KOPT-K1 (cell line): ENCODE measurements around the gene ADGRG1.

Experiments
- H3K27ac ChIP-seq: fragments of 200-600 bp; sonication (generic); 2 replicates; pipeline ENCODE4 v1.5.1; 2016; ENCODE audit warnings: antibody characterized with exemption, mild to moderate bottlenecking, low read depth, low read length; ENCODE audit not compliant: poor library complexity, severe bottlenecking
- H3K36me3 ChIP-seq: fragments of 200-600 bp; sonication (generic); 2 replicates; pipeline ENCODE4 v1.5.1; 2017; ENCODE audit warnings: antibody characterized with exemption, mild to moderate bottlenecking, low read length, moderate library complexity; ENCODE audit not compliant: insufficient read depth
- H3K9me3 ChIP-seq: fragments of 200-600 bp; sonication (generic); 2 replicates; pipeline ENCODE4 v1.5.1; 2017; ENCODE audit warnings: antibody characterized with exemption, low read length, mild to moderate bottlenecking; ENCODE audit not compliant: insufficient read depth, poor library complexity, severe bottlenecking

The ADGRG1 gene

GRCh38 chr16:57656342-57656955 lies 28.0 kb downstream of the ADGRG1 start:
- Histone ChIP-seq H3K27ac (no peak overlapping the region), H3K36me3 (peaks cover 99% of the 10 kb centered on the region), H3K9me3 (no peaks in the 10 kb centered on the region)

GRCh38 chr16:57657228-57657627 lies 28.8 kb downstream of the ADGRG1 start:
- H3K36me3 ChIP-seq, result peaks cover 99% of the 10 kb centered on the region
- no peak overlapping the region for H3K27ac ChIP-seq
- no peaks in the 10 kb centered on the region for H3K9me3 ChIP-seq

DNA sequence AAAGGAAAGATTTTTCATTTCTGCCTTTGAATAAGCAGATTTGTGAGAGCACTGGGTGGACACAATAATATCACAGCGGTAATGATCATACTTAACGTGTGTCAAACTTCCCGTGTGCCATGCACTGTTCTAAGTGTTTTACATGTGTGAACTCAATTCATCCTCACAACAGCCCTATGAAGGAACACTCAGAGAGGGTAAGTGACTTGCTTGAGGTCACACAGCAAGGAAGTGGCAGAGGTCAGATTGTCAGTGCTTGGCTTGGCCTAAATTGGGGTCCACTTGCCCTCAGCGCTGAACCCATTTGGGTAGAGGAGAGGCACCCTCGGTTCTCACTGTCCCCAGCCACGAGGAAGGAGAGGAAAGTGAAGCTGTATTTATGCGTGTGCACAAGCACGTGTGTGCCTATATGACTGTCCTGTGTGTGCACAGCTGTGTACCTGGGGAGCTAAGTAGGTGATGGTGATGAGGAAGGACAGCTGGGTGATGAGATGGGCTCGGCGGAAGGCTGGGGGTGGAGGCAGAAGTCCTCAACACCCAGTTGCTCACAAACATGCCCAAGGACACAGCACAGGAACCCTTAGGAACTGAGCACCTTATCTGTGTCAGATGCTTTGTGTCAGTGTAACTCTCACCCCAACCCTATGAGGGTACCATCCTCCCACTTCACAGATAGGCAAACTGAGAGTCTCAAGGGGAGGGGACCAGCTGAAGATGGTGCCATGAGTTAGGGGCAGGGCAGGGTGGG lies 29.9 kb downstream of the ADGRG1 start:
- Histone ChIP-seq H3K27ac (no peak overlapping the region), H3K9me3 (no peaks in the 10 kb centered on the region), H3K36me3 (peaks cover 99% of the 10 kb centered on the region)

- H3K36me3 ChIP-seq, result peaks cover 99% of the 10 kb centered on the region
- no peaks in the 10 kb centered on the region for H3K9me3 ChIP-seq
- H3K27ac ChIP-seq, result no peak overlapping the region
These were observed 30.6 kb downstream of the ADGRG1 start for GRCh38 chr16:57658878-57659674.

DNA sequence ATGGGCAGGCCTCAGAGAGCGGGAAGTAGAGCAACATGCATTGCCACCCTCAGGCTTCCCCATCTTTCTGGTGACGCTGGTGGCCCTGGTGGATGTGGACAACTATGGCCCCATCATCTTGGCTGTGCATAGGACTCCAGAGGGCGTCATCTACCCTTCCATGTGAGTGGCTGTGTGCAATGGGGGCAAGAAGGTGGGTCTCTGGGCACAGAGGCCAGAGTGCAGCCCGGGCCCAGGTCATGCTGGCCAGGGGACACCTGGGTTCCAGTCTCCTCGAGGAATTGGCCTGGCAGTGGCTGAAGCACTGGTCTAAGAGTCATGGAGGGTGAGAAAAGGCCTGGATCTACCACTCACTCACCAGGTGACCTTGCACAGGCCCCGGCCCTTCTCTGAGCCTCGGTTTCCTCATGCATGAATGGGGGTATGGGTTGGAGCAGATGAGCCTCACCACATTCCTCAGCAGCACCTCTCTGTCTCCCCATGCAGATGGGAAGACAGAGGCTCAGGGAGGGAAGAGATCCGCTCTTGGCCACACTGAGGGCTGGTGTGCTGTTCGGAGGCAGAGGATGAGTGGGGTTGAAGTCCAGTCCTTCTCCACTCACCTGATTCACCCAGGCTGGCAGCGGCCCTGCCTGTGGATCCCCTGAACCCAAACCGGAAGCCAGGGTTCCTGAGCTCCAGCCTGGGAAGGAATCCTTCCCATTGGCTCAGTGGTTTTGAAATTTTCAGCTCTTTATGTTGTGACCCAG lies 32.5 kb downstream of the ADGRG1 start:
- no peak overlapping the region for H3K27ac ChIP-seq
- H3K36me3 ChIP-seq, result peaks cover 96% of the 10 kb centered on the region
- no peaks in the 10 kb centered on the region for H3K9me3 ChIP-seq

DNA sequence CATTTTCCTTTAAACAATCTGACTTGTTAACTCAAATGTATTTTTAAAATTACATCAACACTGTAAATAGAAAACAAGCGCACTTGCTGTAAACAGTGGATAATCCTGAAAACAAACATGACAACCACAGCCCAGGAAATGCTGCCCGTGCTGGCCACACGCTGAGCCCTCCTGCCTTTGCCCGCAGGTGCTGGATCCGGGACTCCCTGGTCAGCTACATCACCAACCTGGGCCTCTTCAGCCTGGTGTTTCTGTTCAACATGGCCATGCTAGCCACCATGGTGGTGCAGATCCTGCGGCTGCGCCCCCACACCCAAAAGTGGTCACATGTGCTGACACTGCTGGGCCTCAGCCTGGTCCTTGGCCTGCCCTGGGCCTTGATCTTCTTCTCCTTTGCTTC lies 33.1 kb downstream of the ADGRG1 start:
- H3K36me3 ChIP-seq, result peaks cover 89% of the 10 kb centered on the region
- no peak overlapping the region for H3K27ac ChIP-seq
- H3K9me3 ChIP-seq, result no peaks in the 10 kb centered on the region

GRCh38 chr16:57661936-57662906 lies 33.8 kb downstream of the ADGRG1 start:
- H3K9me3 ChIP-seq, result no peaks in the 10 kb centered on the region
- no peak overlapping the region for H3K27ac ChIP-seq
- peaks cover 82% of the 10 kb centered on the region for H3K36me3 ChIP-seq

DNA sequence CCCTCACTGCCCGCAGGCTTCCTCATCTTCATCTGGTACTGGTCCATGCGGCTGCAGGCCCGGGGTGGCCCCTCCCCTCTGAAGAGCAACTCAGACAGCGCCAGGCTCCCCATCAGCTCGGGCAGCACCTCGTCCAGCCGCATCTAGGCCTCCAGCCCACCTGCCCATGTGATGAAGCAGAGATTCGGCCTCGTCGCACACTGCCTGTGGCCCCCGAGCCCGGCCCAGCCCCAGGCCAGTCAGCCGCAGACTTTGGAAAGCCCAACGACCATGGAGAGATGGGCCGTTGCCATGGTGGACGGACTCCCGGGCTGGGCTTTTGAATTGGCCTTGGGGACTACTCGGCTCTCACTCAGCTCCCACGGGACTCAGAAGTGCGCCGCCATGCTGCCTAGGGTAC lies 35.0 kb downstream of the ADGRG1 start:
- H3K27ac ChIP-seq, result no peak overlapping the region
- H3K9me3 ChIP-seq, result no peaks in the 10 kb centered on the region
- H3K36me3 ChIP-seq, result peaks cover 71% of the 10 kb centered on the region

DNA sequence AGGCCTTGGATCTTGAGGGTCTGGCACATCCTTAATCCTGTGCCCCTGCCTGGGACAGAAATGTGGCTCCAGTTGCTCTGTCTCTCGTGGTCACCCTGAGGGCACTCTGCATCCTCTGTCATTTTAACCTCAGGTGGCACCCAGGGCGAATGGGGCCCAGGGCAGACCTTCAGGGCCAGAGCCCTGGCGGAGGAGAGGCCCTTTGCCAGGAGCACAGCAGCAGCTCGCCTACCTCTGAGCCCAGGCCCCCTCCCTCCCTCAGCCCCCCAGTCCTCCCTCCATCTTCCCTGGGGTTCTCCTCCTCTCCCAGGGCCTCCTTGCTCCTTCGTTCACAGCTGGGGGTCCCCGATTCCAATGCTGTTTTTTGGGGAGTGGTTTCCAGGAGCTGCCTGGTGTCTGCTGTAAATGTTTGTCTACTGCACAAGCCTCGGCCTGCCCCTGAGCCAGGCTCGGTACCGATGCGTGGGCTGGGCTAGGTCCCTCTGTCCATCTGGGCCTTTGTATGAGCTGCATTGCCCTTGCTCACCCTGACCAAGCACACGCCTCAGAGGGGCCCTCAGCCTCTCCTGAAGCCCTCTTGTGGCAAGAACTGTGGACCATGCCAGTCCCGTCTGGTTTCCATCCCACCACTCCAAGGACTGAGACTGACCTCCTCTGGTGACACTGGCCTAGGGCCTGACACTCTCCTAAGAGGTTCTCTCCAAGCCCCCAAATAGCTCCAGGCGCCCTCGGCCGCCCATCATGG lies 35.7 kb downstream of the ADGRG1 start:
- H3K9me3 ChIP-seq, result no peaks in the 10 kb centered on the region
- H3K27ac ChIP-seq, result no peak overlapping the region
- H3K36me3 ChIP-seq, result peaks cover 65% of the 10 kb centered on the region

DNA sequence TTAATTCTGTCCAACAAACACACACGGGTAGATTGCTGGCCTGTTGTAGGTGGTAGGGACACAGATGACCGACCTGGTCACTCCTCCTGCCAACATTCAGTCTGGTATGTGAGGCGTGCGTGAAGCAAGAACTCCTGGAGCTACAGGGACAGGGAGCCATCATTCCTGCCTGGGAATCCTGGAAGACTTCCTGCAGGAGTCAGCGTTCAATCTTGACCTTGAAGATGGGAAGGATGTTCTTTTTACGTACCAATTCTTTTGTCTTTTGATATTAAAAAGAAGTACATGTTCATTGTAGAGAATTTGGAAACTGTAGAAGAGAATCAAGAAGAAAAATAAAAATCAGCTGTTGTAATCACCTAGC lies 36.2 kb downstream of the ADGRG1 start:
- Histone ChIP-seq H3K9me3 (no peaks in the 10 kb centered on the region), H3K36me3 (peaks cover 59% of the 10 kb centered on the region), H3K27ac (no peak overlapping the region)

- H3K36me3 ChIP-seq, result peaks cover 50% of the 10 kb centered on the region
- H3K27ac ChIP-seq, result no peak overlapping the region
- H3K9me3 ChIP-seq, result no peaks in the 10 kb centered on the region
These were observed 37.1 kb downstream of the ADGRG1 start for GRCh38 chr16:57665541-57665940.

GRCh38 chr16:57666353-57667047 lies 38.1 kb downstream of the ADGRG1 start:
- H3K27ac ChIP-seq, result no peak overlapping the region
- peaks cover 41% of the 10 kb centered on the region for H3K36me3 ChIP-seq
- H3K9me3 ChIP-seq, result no peaks in the 10 kb centered on the region

DNA sequence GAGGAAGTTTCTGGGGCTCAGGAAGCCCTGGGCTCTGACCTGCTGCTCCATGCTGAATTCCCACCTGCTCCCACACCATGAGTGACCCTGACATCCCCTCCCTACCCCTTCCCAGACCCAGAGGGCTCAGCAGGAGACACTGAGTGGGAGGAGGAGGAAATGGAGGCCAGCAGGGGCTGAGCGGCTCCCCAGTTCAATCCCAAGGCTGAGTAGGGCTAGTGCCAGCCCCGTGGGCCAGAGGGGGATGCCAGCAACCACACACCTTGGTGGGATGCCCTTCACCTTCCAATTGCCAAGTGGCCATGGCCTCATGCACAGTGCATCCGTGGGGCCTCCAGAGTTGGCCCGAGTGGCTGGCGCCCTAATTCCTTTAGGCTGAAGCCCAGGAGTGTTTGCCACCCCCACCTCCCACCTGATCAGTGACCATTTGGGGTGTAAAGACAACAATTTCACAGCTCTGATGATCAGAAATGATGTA lies 38.7 kb downstream of the ADGRG1 start:
- Histone ChIP-seq H3K36me3 (peaks cover 35% of the 10 kb centered on the region), H3K9me3 (no peaks in the 10 kb centered on the region), H3K27ac (no peak overlapping the region)
